GM12874 (cell line): Measurements from ENCODE around the gene C11orf21.

Source experiments
- CTCF ChIP-seq: IDR thresholded peaks from 2 replicates; pipeline ENCODE4 v1.5.1; 2011; ENCODE audit warnings: low read depth, mild to moderate bottlenecking, control low read depth, low read length, moderate library complexity; ENCODE audit not compliant: insufficient read depth

C11orf21 gene

GRCh38 chr11:2247496-2247895, 54.2 kb downstream of the C11orf21 start:
- no peak for TF ChIP-seq CTCF
